Gastroesophageal sphincter (tissue), 3 donors: ENCODE results near the gene ULK4.

Source experiments
- CTCF ChIP-seq, 4 experiments: fragments of 200-600 bp in 2 of 4; fragments of 450-650 bp in 2 of 4; sonication (generic) in 1 of 4; IDR thresholded peaks; one replicate each; pipeline ENCODE4 v1.5.1; 2017 to 2019; ENCODE audit warnings: antibody characterized with exemption in 4 of 4, mild to moderate bottlenecking in 2 of 4, moderate library complexity in 2 of 4
- EP300 ChIP-seq: sonication (generic); formaldehyde crosslinking; IDR thresholded peaks from one replicate; pipeline ENCODE4 v1.6.1; 2017; ENCODE audit warnings: antibody characterized with exemption, mild to moderate bottlenecking

DNA sequence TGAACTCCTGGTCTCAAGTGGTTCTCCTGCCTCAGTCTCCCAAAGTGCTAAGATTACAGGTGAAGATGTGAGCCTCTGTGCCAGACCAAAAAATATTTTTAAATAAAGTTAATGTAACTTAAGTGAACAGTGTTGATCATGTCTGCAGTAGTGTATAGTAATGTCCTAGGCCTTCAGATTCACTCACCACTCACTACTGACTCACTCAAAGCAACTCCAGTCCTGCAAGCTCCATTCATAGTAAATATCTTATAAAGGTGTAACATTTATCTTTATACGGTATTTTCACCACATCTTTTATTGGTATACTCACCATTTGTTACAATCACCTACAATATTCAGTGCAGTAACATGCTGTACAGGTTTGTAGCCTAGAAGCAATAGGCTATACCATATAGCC, 264.2 kb downstream of the ULK4 start:
- TF ChIP-seq EP300 (no peak), CTCF (IDR thresholded peaks at IDR 0.05) (no peak)
